Upper lobe of right lung (tissue), 1 donor: ENCODE data around the gene ALCAM. TPM values are rescaled to one million over a fixed set of nuclear protein-coding genes. Genes with fewer than 3 reads are reported as not detected.

ENCODE experiments used
- ATAC-seq: fragments of 200-7000 bp; cut with Tn5 transposase; one replicate; pipeline ENCODE4 v1.9.1; 2020; ENCODE audit warnings: mild to moderate bottlenecking, moderate library complexity
- DNase-seq: peaks from one replicate; pipeline ENCODE4 v3.0.0-alpha.2; 2020
- H3K27ac ChIP-seq: fragments of 200-600 bp; one replicate; pipeline ENCODE4 v1.8.0; 2022
- H3K27me3 ChIP-seq: fragments of 200-600 bp; one replicate; pipeline ENCODE4 v1.8.0; 2022; ENCODE audit warnings: mild to moderate bottlenecking
- H3K36me3 ChIP-seq: fragments of 200-600 bp; one replicate; pipeline ENCODE4 v1.8.0; 2022
- H3K4me1 ChIP-seq: fragments of 200-600 bp; one replicate; pipeline ENCODE4 v1.8.0; 2022
- H3K4me3 ChIP-seq: fragments of 200-600 bp; one replicate; pipeline ENCODE4 v1.8.0; 2022; ENCODE audit warnings: mild to moderate bottlenecking
- H3K9me3 ChIP-seq: fragments of 200-600 bp; one replicate; pipeline ENCODE4 v1.8.0; 2022
- CTCF ChIP-seq: fragments of 200-600 bp; IDR thresholded peaks from one replicate; pipeline ENCODE4 v1.8.0; 2022; ENCODE audit warnings: antibody characterized with exemption
- intact Hi-C: fragments of 100-400 bp; cut with DNase I; formaldehyde crosslinking; loops from one replicate; pipeline ENCODE4 v1.11.0; 2022
- total RNA-seq: library from RNA; stranded (reverse); fragmentation: NEBNext Ultra II Directional; extraction: Animal tissue kit (Norgen Biotek cat#: 25700); gene quantifications from one replicate; pipeline ENCODE4 v1.2.1, GENCODE V29; 2021
- donor health status: DM: no; HTN: yes; CAD: no; lungs with severe emphysema.

Gene ALCAM
- total RNA-seq, 1 donor from 2014 or later = 202 TPM

DNA sequence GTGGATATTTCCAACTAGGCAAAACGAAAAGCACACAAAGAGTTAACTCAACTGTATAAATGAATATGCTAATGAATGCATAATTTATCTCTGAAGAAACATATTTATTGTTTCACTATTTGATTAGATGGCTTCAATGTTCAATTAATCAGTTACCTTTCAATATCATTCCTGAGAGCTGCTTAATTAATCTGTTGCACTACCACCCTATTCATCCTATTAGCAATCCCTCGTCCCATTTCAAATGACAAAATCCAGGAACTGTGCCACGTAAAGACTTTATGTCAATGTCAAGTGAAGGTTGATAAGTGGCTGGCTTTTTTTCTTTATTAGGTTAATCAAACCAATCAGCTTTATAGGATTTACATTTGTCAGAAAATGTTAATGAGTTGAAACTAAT is 82.7 kb downstream of the ALCAM start:
- no peaks in the 10 kb centered on the region for H3K4me1 ChIP-seq
- no peak for TF ChIP-seq CTCF
- intact Hi-C loops = no loop called here

DNA sequence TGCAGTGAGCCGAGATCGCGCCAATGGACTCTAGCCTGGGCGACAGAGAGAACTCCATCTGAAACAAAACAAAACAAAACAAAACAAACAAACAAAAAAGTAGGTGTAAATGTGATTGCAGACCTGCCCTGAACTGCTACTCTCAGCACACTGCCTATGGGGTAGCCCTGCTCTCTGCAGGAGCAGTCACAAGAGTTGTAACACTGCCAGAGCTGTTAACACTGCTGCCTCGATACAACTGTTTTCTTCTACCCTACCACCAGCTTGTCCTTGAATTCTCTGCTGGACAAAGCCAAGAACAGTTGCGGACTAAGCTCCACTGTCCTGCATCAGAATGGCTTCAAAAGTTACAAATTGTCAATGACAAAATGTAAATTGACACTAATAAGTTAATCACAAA is 89.3 kb downstream of the ALCAM start:
- Histone ChIP-seq H3K4me3 (no peak overlapping the region), H3K27me3 (no peaks in the 10 kb centered on the region), H3K36me3 (no peaks in the 10 kb centered on the region), H3K27ac (no peak overlapping the region), H3K4me1 (no peaks in the 10 kb centered on the region), H3K9me3 (no peaks in the 10 kb centered on the region)
- ATAC-seq = no peak
- DNase-seq = no peak
- intact Hi-C loops = no loop called here
- TF ChIP-seq CTCF = no peak

More for the DNA sequence above, 82.7 kb downstream of the ALCAM start:
- H3K4me3 ChIP-seq = no peak overlapping the region
- H3K27ac ChIP-seq = no peak overlapping the region
- no peaks in the 10 kb centered on the region for H3K27me3 ChIP-seq
- no peak for ATAC-seq
- H3K9me3 ChIP-seq = no peaks in the 10 kb centered on the region
- no peaks in the 10 kb centered on the region for H3K36me3 ChIP-seq
- no peak for DNase-seq

- ATAC-seq = no peak
Observed at GRCh38 chr3:105458518-105459215, 92.0 kb downstream of the ALCAM start.

DNA sequence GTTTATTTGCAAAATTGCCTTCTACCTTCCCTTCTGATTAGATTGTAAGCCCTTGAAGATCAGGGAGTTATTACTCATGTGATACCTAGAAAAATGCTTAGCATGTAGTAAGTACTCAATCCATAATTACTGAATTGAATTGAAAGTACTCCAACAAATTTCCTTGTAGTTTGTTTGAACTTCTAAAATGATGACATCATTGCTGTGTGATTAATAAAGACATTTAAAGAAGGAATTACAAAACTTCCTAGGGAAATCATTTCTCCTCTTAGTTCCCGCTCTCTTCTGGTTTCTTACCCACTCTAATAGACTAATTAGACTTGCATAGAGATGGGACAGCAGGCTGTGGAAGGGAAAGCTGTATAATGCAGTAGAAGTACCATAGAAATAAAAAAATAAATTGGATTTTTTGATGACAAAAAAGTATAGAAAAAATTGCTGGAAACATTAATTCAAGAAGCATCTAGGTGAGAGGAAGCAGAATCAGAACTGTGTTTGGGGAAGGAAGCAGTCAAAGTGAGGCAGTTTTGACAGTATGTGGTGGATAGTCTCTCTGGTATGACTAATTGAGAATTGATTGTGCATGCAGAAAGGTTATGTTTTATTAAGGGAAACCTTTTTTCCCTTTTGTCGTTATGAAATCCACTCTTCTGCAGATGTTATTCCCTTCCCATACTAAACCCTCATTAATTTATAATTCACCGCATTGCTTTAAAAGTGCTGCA is 93.0 kb downstream of the ALCAM start:
- Histone ChIP-seq H3K27ac (no peak overlapping the region), H3K9me3 (no peaks in the 10 kb centered on the region), H3K4me3 (no peak overlapping the region), H3K27me3 (no peaks in the 10 kb centered on the region), H3K36me3 (no peaks in the 10 kb centered on the region), H3K4me1 (no peaks in the 10 kb centered on the region)
- DNase-seq = no peak
- TF ChIP-seq CTCF = no peak
- no peak for ATAC-seq
- intact Hi-C loops = no loop called here

More at GRCh38 chr3:105458518-105459215, 92.0 kb downstream of the ALCAM start:
- Histone ChIP-seq H3K36me3 (no peaks in the 10 kb centered on the region), H3K4me1 (no peaks in the 10 kb centered on the region), H3K9me3 (no peaks in the 10 kb centered on the region), H3K27ac (no peak overlapping the region), H3K27me3 (no peaks in the 10 kb centered on the region), H3K4me3 (no peak overlapping the region)
- intact Hi-C loops = no loop called here
- no peak for TF ChIP-seq CTCF
- DNase-seq = no peak

GRCh38 chr3:105463620-105464019 is 96.9 kb downstream of the ALCAM start:
- H3K36me3 ChIP-seq = no peaks in the 10 kb centered on the region
- ATAC-seq = no peak
- no peak overlapping the region for H3K4me3 ChIP-seq
- H3K4me1 ChIP-seq = no peaks in the 10 kb centered on the region
- no peak overlapping the region for H3K27ac ChIP-seq
- H3K27me3 ChIP-seq = no peaks in the 10 kb centered on the region
- no peak for TF ChIP-seq CTCF
- H3K9me3 ChIP-seq = no peaks in the 10 kb centered on the region
- no peak for DNase-seq
- intact Hi-C loops = no loop called here
